Measurements from ENCODE around the gene NEGR1.
A peak's percentile ranks its signal among the peaks of the same experiment; 100 is the strongest.

NEGR1 gene

DNA sequence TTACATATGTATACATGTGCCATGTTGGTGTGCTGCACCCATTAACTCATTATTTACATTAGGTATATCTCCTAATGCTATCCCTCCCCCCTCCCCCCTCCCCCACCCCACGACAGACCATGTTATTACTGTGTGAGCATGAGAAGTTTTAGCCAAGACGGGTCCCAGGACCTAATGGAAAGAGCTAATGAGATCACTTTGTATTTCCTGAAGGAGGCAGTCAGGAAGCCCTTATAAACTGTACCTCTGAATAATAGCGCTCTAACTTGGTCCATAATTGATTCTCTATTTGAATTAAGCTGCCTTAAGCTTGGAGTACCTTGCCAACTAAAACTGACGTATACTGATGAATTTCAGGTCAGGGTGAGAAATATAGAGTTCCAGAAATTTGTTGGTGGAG, 4.1 kb upstream of the NEGR1 start:
- H3K4me3 ChIP-seq (ENCODE audit: low read length, poor library complexity, severe bottlenecking): no peak overlapping the region
- peaks cover 46% of the 10 kb centered on the region for H3K4me1 ChIP-seq (ENCODE audit: insufficient read depth, low read length, poor library complexity, severe bottlenecking)
- H3K27me3 ChIP-seq (ENCODE audit: insufficient read depth, low read length, poor library complexity, severe bottlenecking): no peaks in the 10 kb centered on the region
- H3K4me2 ChIP-seq (ENCODE audit: low read depth, low read length, poor library complexity, severe bottlenecking): peak overlapping the region; percentile 18
- no peaks in the 10 kb centered on the region for H3K9me3 ChIP-seq (ENCODE audit: insufficient read depth, low read depth, low read length)
- no peaks in the 10 kb centered on the region for H3K36me3 ChIP-seq (ENCODE audit: insufficient read depth, low read length)
- no peak overlapping the region for H3K9ac ChIP-seq (ENCODE audit: low read depth, low read length, poor library complexity, severe bottlenecking)
- H3K79me2 ChIP-seq (ENCODE audit: insufficient read depth, low read length): no peaks in the 10 kb centered on the region
- H4K20me1 ChIP-seq (ENCODE audit: insufficient read depth, low read length, poor library complexity, severe bottlenecking): no peaks in the 10 kb centered on the region
- TF ChIP-seq CTCF (conservative IDR thresholded peaks at IDR 0.05; ENCODE audit: low read length): no peak
- TF ChIP-seq EZH2phosphoT487 (IDR thresholded peaks at IDR 0.05; ENCODE audit: borderline replicate concordance): no peak
- H3K9me2 ChIP-seq (replicated peaks; ENCODE audit: low read depth, low read length): no peaks in the 10 kb centered on the region
- H2AFZ ChIP-seq (ENCODE audit: low read length): no peak overlapping the region
- H3F3A ChIP-seq (ENCODE audit: low read depth): peaks cover 6% of the 10 kb centered on the region; the same call in 1 of the 2 replicates

GRCh38 chr1:72285074-72285425, 2.7 kb upstream of the NEGR1 start:
- Histone ChIP-seq H3K9ac (ENCODE audit: low read depth, low read length, poor library complexity, severe bottlenecking) (peak overlapping the region; percentile 92), H3K4me2 (ENCODE audit: low read depth, low read length, poor library complexity, severe bottlenecking) (peak overlapping the region; percentile 87), H3F3A (ENCODE audit: low read depth) (peaks cover 6% of the 10 kb centered on the region; the same call in 1 of the 2 replicates), H2AFZ (ENCODE audit: low read length) (peak overlapping the region; percentile 100), H3K27me3 (ENCODE audit: insufficient read depth, low read length, poor library complexity, severe bottlenecking) (no peaks in the 10 kb centered on the region), H3K4me1 (ENCODE audit: insufficient read depth, low read length, poor library complexity, severe bottlenecking) (peaks cover 53% of the 10 kb centered on the region), H3K4me3 (ENCODE audit: low read length, poor library complexity, severe bottlenecking) (peak overlapping the region; percentile 99), H4K20me1 (ENCODE audit: insufficient read depth, low read length, poor library complexity, severe bottlenecking) (no peaks in the 10 kb centered on the region), H3K9me2 (replicated peaks; ENCODE audit: low read depth, low read length) (no peaks in the 10 kb centered on the region), H3K9me3 (ENCODE audit: insufficient read depth, low read depth, low read length) (no peaks in the 10 kb centered on the region), H3K79me2 (ENCODE audit: insufficient read depth, low read length) (no peaks in the 10 kb centered on the region), H3K36me3 (ENCODE audit: insufficient read depth, low read length) (no peaks in the 10 kb centered on the region)
- TF ChIP-seq EZH2phosphoT487 (IDR thresholded peaks at IDR 0.05; ENCODE audit: borderline replicate concordance) (no peak), CTCF (conservative IDR thresholded peaks at IDR 0.05; ENCODE audit: low read length) (no peak)

DNA sequence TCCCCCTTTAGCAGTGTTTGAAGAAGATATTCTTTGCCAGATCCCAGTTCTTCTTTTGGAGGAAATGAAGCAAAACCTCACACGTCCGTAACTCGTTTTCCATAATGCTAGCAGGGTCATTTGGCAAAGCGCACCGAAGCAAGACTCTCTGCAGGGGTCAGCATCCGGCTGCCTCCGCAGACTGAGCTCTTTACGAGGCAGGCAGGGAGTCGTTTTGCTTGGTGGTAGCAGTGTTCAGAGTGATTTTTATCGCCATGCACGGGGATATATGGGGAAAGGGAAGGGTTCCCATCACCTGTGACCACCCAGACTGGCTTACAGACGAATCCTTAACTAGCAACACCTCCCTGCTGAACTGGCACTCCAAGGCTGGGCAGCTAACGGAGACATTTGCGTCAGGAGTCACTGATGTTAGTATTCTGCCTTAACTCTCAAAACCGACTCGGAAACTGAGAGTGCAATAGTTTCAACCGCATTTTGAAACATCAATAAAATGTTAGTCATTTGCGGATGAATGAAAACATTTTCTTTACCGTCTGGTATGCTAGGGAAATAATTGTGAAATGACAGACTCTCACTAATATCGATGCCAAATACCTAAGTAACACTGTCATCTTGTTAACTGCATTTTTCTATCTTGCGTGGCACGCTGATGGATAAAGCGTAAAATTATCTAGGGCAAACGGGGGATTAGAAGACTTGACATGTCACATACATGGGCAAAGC, 2.2 kb upstream of the NEGR1 start:
- Histone ChIP-seq H3K9me2 (replicated peaks; ENCODE audit: low read depth, low read length) (no peaks in the 10 kb centered on the region), H3K4me1 (ENCODE audit: insufficient read depth, low read length, poor library complexity, severe bottlenecking) (peaks cover 52% of the 10 kb centered on the region), H3K9me3 (ENCODE audit: insufficient read depth, low read depth, low read length) (no peaks in the 10 kb centered on the region), H3K4me2 (ENCODE audit: low read depth, low read length, poor library complexity, severe bottlenecking) (peak overlapping the region; percentile 87), H2AFZ (ENCODE audit: low read length) (peak overlapping the region; percentile 100), H3K9ac (ENCODE audit: low read depth, low read length, poor library complexity, severe bottlenecking) (peak overlapping the region; percentile 92), H3K4me3 (ENCODE audit: low read length, poor library complexity, severe bottlenecking) (peak overlapping the region; percentile 99), H4K20me1 (ENCODE audit: insufficient read depth, low read length, poor library complexity, severe bottlenecking) (no peaks in the 10 kb centered on the region), H3K36me3 (ENCODE audit: insufficient read depth, low read length) (no peaks in the 10 kb centered on the region), H3K27me3 (ENCODE audit: insufficient read depth, low read length, poor library complexity, severe bottlenecking) (no peaks in the 10 kb centered on the region), H3K79me2 (ENCODE audit: insufficient read depth, low read length) (no peaks in the 10 kb centered on the region), H3F3A (ENCODE audit: low read depth) (peaks cover 6% of the 10 kb centered on the region; the same call in 1 of the 2 replicates)
- TF ChIP-seq CTCF (conservative IDR thresholded peaks at IDR 0.05; ENCODE audit: low read length) (peak; percentile 59), EZH2phosphoT487 (IDR thresholded peaks at IDR 0.05; ENCODE audit: borderline replicate concordance) (no peak)

Measured in Loucy (cell line).